Lower leg skin (tissue), 4 donors: ENCODE measurements around the gene CFAP221. TPM values are rescaled to one million over a fixed set of nuclear protein-coding genes. Genes with fewer than 3 reads are reported as not detected.

Experiments used
- DNase-seq, 2 donors: peaks; one replicate each; pipeline ENCODE4 v3.0.0-alpha.2; 2019; ENCODE audit warnings: low spot score in 2 of 2
- H3K4me3 ChIP-seq: fragments of 200-600 bp; sonication (generic); 2 replicates; pipeline ENCODE4 v1.5.1; 2017; ENCODE audit warnings: mild to moderate bottlenecking, low read depth; ENCODE audit not compliant: poor library complexity, severe bottlenecking
- POLR2A ChIP-seq, 2 donors: fragments of 450-650 bp; IDR thresholded peaks; one replicate each; pipeline ENCODE4 v1.6.1; 2016 to 2017; ENCODE audit warnings: antibody characterized with exemption in 2 of 2, mild to moderate bottlenecking in 1 of 2, moderate library complexity in 1 of 2
- WGBS, 2 donors: methylation state at CpG; one replicate each; pipeline ENCODE4 v1.1.5; 2018; 5-methylcytosine and 5-hydroxymethylcytosine counted together
- intact Hi-C: fragments of 100-400 bp; cut with DNase I; formaldehyde crosslinking; loops from one replicate; pipeline ENCODE4 v1.15.0; 2023; ENCODE audit warnings: low total_unique reads
- total RNA-seq, 4 donors: library from RNA; depleted of rRNA; stranded (reverse); fragments of >200 nt; gene quantifications; one replicate each; pipeline ENCODE4 v1.1.0, GENCODE V29; 2016
- TF ChIP-seq, protein P1 (sequence below), 3 donors: fragments of 450-650 bp; IDR thresholded peaks; one replicate each; pipeline ENCODE4 v1.5.1; 2016; ENCODE audit warnings: antibody characterized with exemption in 3 of 3, mild to moderate bottlenecking in 3 of 3, moderate library complexity in 2 of 3

Gene CFAP221
- total RNA-seq, 4 donors from 2014 or later = not detected

DNA sequence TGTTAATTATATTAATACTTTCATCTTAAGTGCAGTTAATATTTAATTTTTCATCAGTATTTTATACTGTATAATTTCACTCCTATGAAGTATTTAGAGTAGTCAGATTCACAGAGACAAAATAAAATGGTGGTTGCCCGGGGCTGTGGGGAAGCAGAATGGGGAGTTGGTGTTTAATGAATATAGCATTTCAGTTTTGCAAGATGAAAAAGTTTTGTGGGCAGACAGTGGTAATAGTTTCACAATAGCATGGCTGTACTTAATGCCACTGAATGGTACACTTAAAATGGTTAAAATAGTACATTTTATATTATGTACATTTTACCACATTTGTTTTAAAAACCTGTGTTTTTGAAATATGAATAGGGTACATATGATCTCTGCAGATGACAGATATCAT is 31.2 kb downstream of the CFAP221 start:
- WGBS, 2 donors = 62 to 63% methylated on average over 1 of the region's 1 CpG
- DNase-seq = no peak

DNA sequence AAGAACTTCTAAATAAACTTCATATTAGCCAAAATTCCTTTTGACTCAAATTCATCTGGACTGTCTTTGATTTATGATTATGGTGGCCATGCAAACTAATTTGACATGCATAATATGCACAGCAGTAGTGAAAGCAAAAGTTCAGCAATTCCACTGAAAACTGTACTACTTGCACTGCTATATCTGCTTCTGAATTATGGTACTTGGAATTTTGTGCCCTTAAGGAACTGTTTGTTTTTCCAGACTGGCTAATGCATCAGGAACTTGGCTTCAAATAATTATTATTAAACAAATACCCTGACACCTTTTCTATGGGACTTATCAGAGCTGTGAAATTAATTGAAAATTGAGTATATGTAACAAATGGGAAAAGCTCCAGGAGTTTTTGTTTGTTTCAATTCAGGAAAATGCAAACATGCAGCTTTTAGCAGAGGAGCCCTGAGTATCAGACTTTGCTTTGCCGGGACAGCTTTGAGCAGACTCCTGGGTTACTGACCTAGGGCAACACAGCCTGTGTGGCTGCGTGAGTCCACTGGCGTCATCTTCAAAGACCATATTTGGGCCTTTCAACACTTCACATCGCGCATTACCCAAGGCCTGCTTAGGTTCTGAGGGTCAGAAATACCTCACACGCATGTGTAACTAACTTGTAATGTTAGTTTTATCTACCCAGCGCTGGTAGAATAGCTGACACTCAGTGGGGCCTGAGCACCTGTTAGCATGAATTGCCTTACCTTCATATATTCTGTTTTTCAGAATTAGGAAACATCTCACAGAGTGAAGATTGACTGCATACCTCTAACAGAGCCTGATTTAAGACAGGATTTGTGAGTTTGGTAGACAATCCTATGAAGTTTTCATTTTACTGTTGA is 35.4 kb downstream of the CFAP221 start:
- no peak for TF ChIP-seq POLR2A (IDR thresholded peaks at IDR 0.05)
- TF ChIP-seq, protein P1, sequence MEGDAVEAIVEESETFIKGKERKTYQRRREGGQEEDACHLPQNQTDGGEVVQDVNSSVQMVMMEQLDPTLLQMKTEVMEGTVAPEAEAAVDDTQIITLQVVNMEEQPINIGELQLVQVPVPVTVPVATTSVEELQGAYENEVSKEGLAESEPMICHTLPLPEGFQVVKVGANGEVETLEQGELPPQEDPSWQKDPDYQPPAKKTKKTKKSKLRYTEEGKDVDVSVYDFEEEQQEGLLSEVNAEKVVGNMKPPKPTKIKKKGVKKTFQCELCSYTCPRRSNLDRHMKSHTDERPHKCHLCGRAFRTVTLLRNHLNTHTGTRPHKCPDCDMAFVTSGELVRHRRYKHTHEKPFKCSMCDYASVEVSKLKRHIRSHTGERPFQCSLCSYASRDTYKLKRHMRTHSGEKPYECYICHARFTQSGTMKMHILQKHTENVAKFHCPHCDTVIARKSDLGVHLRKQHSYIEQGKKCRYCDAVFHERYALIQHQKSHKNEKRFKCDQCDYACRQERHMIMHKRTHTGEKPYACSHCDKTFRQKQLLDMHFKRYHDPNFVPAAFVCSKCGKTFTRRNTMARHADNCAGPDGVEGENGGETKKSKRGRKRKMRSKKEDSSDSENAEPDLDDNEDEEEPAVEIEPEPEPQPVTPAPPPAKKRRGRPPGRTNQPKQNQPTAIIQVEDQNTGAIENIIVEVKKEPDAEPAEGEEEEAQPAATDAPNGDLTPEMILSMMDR (IDR thresholded peaks at IDR 0.05) = no peak
- no peak for DNase-seq
- intact Hi-C loops = no loop called here
- WGBS, 2 donors = 83 to 86% methylated on average over 7 of the region's 7 CpGs
- H3K4me3 ChIP-seq = no peak overlapping the region

More for the DNA sequence above, 31.2 kb downstream of the CFAP221 start:
- H3K4me3 ChIP-seq = no peak overlapping the region
- intact Hi-C loops = no loop called here
- no peak for TF ChIP-seq POLR2A (IDR thresholded peaks at IDR 0.05)
- TF ChIP-seq, protein P1 (IDR thresholded peaks at IDR 0.05) = no peak

DNA sequence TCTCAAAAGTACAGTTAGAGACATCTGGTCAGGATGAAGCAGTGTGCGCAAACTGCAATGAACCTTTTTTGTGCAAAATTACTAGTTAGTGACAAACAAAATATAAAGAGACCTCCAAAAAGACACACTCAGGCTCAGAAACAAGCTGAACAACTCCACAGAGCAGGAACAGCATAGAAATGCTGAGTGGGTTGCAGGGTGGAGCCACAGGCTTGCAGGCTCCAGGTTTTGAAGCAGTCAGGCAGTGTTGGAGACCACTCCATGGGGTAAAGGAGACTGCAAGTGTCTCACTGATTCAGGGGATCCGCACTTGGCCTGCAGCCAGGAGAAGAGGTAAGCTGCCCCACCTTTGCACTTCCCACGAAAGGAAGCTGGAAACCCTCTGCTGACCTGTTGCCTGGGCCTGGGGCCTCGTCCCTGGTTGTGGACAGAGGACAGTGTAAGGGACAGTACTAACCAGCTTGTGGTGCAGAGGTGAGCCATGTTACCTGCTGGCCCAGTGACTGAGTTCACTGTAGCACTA is 36.4 kb downstream of the CFAP221 start:
- DNase-seq = no peak
- no peak overlapping the region for H3K4me3 ChIP-seq
- TF ChIP-seq, protein P1 (IDR thresholded peaks at IDR 0.05) = no peak
- TF ChIP-seq POLR2A (IDR thresholded peaks at IDR 0.05) = no peak
- 66 to 76% methylated on average over 4 of the region's 4 CpGs for WGBS, 2 donors
- intact Hi-C loops = no loop called here

DNA sequence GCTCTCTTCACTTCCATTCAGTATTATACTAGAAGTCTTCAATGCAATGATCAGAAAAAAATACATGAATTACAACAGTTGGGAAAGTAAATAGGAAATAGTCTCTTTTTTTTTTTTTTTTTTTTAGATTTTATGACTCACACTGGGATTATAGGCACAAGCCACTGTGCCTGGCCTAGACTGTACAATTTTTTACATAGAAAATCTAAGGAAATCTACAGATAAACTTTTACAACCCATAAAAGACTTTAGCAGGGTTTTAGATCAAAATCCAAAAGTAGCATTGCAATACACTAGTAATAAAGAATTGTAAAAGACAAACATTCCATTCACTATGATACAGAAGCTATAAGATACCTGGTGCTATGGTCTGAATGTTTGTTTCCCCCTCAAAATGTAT is 39.0 kb downstream of the CFAP221 start:
- H3K4me3 ChIP-seq = no peak overlapping the region
- intact Hi-C loops = no loop called here
- TF ChIP-seq, protein P1 (IDR thresholded peaks at IDR 0.05) = no peak
- no peak for TF ChIP-seq POLR2A (IDR thresholded peaks at IDR 0.05)
- DNase-seq = no peak

DNA sequence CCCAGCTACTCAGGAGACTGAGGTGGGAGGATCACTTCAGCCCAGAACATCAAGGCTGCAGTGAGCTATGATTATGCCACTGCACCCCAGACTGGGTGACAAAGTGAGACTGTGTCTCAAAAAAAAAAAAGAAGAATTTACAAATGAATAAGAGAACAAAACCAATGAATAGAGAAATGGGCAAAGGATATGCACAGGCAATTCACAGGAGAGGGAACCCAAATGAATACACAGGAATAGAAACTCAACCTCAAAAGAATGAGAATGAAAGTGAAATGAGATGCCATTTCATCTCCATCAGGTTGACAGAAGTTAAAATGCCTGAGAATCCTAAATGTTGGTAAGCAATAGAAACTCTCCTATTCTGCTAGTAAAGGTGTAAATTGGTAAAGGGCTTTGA is 40.2 kb downstream of the CFAP221 start:
- DNase-seq = no peak
- TF ChIP-seq POLR2A (IDR thresholded peaks at IDR 0.05) = no peak
- TF ChIP-seq, protein P1 (IDR thresholded peaks at IDR 0.05) = no peak
- no peak overlapping the region for H3K4me3 ChIP-seq
- intact Hi-C loops = no loop called here
